Left lung (tissue), 10 donors: ENCODE data around the gene PCNA. TPM values are rescaled to one million over a fixed set of nuclear protein-coding genes. Genes with fewer than 3 reads are reported as not detected.

ENCODE experiments used
- ATAC-seq: fragments of 200-7000 bp; cut with Tn5 transposase; one replicate; pipeline ENCODE4 v1.9.1; 2020; ENCODE audit warnings: moderate library complexity
- DNase-seq, 4 donors: peaks; one replicate each; pipeline ENCODE4 v3.0.0-alpha.2; 2013 to 2020
- H3K27ac ChIP-seq, 2 donors: fragments of 200-600 bp; sonication (generic) in 1 of 2; one replicate each; pipeline versions ENCODE4 v1.5.0 to v1.8.0; 2020 to 2021
- H3K27me3 ChIP-seq, 2 donors: fragments of 200-600 bp; sonication (generic) in 1 of 2; one replicate each; pipeline versions ENCODE4 v1.5.0 to v1.8.0; 2020 to 2021
- H3K36me3 ChIP-seq, 2 donors: fragments of 200-600 bp; sonication (generic) in 1 of 2; one replicate each; pipeline versions ENCODE4 v1.5.0 to v1.8.0; 2020 to 2021
- H3K4me1 ChIP-seq, 2 donors: fragments of 200-600 bp; one replicate each; pipeline ENCODE4 v1.8.0; 2021
- H3K4me3 ChIP-seq, 2 donors: fragments of 200-600 bp; sonication (generic) in 1 of 2; one replicate each; pipeline versions ENCODE4 v1.5.0 to v1.8.0; 2020 to 2021; ENCODE audit warnings: mild to moderate bottlenecking in 1 of 2
- H3K9me3 ChIP-seq, 2 donors: fragments of 200-600 bp; sonication (generic) in 1 of 2; one replicate each; pipeline versions ENCODE4 v1.5.0 to v1.8.0; 2020 to 2021
- intact Hi-C, 2 donors: fragments of 100-400 bp; cut with DNase I; formaldehyde crosslinking; loops; one replicate each; pipeline versions ENCODE4 v1.11.2 to v1.14.2; 2022
- polyA plus RNA-seq, 6 donors: library from polyadenylated mRNA; unstranded; fragments of 120-200 nt; gene quantifications; one replicate each; pipeline ENCODE4 v1.2.1, GENCODE V29; 2013; ENCODE audit not compliant: insufficient read length in 6 of 6
- total RNA-seq, 2 donors: library from RNA; stranded (reverse); fragmentation: NEBNext Ultra II Directional; extraction: Animal tissue kit (Norgen Biotek cat#: 25700); gene quantifications; one replicate each; pipeline ENCODE4 v1.2.1, GENCODE V29; 2021
- TF ChIP-seq, protein P1 (sequence below), 2 donors: fragments of 200-600 bp; sonication (generic) in 1 of 2; IDR thresholded peaks; one replicate each; pipeline versions ENCODE4 v1.5.0 to v1.8.0; 2021; ENCODE audit warnings: antibody characterized with exemption in 2 of 2
- donor health status: DM: no; HTN: yes; CAD: no.
- donor health status: DM: no; HTN: no; CAD: no.

The PCNA gene
- total and polyA plus RNA-seq, 8 donors, result 80.4 to 171 (median 130) TPM

DNA sequence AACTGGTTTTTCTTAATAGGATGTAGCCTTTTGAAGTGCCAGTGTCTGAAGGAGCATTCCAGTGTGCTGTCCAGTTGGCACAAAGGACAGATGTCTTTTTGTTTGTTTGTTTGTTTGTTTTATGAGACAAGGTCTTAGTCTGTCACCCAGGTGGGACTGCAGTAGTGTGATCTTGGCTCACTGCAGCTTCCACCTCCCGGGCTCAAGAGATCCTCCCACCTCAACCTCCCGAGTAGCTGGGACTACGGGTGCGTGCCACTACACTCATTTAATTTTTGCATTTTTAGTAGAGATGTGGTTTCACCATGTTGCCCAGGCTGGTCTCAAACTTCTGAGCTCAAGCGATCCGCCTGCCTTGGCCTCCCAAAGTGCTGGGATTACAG, 34.8 kb upstream of the PCNA start:
- no peak overlapping the region for H3K27ac ChIP-seq
- TF ChIP-seq, protein P1, sequence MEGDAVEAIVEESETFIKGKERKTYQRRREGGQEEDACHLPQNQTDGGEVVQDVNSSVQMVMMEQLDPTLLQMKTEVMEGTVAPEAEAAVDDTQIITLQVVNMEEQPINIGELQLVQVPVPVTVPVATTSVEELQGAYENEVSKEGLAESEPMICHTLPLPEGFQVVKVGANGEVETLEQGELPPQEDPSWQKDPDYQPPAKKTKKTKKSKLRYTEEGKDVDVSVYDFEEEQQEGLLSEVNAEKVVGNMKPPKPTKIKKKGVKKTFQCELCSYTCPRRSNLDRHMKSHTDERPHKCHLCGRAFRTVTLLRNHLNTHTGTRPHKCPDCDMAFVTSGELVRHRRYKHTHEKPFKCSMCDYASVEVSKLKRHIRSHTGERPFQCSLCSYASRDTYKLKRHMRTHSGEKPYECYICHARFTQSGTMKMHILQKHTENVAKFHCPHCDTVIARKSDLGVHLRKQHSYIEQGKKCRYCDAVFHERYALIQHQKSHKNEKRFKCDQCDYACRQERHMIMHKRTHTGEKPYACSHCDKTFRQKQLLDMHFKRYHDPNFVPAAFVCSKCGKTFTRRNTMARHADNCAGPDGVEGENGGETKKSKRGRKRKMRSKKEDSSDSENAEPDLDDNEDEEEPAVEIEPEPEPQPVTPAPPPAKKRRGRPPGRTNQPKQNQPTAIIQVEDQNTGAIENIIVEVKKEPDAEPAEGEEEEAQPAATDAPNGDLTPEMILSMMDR (IDR thresholded peaks at IDR 0.05), result no peak
- ATAC-seq (no peak), DNase-seq (no peak)
- no peaks in the 10 kb centered on the region for H3K9me3 ChIP-seq
- no peaks in the 10 kb centered on the region for H3K27me3 ChIP-seq
- H3K36me3 ChIP-seq, result no peaks in the 10 kb centered on the region
- intact Hi-C loops, result no loop called here
- H3K4me1 ChIP-seq, result peaks cover 0 to 54% of the 10 kb centered on the region in 2 donors
- no peak overlapping the region for H3K4me3 ChIP-seq

- H3K27ac ChIP-seq, result no peak overlapping the region
- no peaks in the 10 kb centered on the region for H3K9me3 ChIP-seq
- no peak for ATAC-seq
- H3K4me3 ChIP-seq, result no peak overlapping the region
- H3K27me3 ChIP-seq, result no peaks in the 10 kb centered on the region
- no peak for DNase-seq
- TF ChIP-seq, protein P1 (IDR thresholded peaks at IDR 0.05), result no peak
- intact Hi-C loops, result no loop called here
- no peaks in the 10 kb centered on the region for H3K36me3 ChIP-seq
- H3K4me1 ChIP-seq, result peaks cover 0 to 57% of the 10 kb centered on the region in 2 donors
Observed at GRCh38 chr20:5153612-5154542, 34.1 kb upstream of the PCNA start.

DNA sequence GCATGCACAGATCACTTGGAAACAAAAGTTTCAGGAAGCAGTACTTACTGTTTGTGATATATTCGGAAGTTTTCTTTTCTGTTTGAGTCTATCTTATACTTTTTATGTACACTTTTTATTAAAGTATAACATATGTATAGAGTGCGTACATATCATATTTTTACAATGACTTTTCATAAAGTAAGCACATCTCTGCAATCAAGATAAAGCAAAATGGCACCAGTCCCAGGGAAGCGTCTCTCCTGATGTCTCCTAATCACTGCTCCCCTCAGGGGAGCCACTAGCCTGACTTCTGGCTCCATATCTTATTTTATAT, 33.4 kb upstream of the PCNA start:
- no peak overlapping the region for H3K4me3 ChIP-seq
- DNase-seq (no peak), ATAC-seq (no peak)
- no peak overlapping the region for H3K27ac ChIP-seq
- H3K36me3 ChIP-seq, result no peaks in the 10 kb centered on the region
- intact Hi-C loops, result no loop called here
- H3K4me1 ChIP-seq, result peaks cover 0 to 64% of the 10 kb centered on the region in 2 donors
- TF ChIP-seq, protein P1 (IDR thresholded peaks at IDR 0.05), result no peak
- H3K9me3 ChIP-seq, result no peaks in the 10 kb centered on the region
- H3K27me3 ChIP-seq, result no peaks in the 10 kb centered on the region

DNA sequence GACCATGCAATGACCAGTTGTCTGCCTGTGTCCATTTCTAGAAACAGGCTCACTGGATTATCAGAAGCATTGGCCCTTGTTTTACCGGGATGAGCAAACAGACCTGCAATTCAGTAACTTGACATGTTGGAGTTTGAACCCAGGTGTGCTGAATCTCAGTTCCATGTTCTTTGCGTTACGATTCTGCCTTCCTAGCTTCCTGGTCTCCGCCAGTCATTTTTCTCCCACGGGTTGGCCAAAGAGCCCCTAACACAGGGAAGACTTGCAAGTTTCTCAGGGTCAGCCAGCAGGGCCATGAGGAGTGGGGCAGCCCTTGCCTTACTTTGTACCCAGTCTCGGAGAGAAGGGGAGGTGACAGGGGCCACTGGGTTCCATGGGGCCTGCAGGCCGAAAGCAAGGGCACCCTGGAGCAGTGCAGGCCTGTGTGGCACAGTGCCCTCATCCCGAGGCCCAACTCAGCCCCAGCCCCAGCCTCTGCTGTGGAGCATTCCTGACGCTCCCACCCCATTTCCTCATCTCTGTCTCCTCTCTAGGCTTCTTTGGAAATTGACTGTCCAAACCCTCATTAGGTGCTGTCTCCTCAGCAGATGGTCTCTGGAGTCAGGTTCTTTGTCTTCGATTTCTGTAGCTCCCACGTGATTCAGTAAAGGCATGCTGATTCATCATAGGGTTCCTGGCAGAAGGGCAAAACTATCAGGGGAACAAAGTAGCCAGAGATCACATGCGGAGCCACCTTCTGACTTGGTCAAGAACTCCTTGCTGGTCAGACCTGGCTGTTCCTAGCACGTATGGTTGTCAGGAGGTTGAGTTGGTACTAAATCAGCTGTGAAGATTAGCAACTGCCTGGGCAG, 30.7 kb upstream of the PCNA start:
- no peaks in the 10 kb centered on the region for H3K27me3 ChIP-seq
- H3K4me1 ChIP-seq, result peaks cover 0 to 75% of the 10 kb centered on the region in 2 donors
- no peak overlapping the region for H3K27ac ChIP-seq
- intact Hi-C loops, result no loop called here
- H3K36me3 ChIP-seq, result no peaks in the 10 kb centered on the region
- ATAC-seq (no peak), DNase-seq (no peak)
- H3K9me3 ChIP-seq, result no peaks in the 10 kb centered on the region
- no peak overlapping the region for H3K4me3 ChIP-seq
- TF ChIP-seq, protein P1 (IDR thresholded peaks at IDR 0.05), result no peak

- intact Hi-C loops, result no loop called here
- H3K4me1 ChIP-seq, result peaks cover 0 to 81% of the 10 kb centered on the region in 2 donors
- H3K4me3 ChIP-seq, result no peak overlapping the region
- DNase-seq, result no peak
- H3K27me3 ChIP-seq, result no peaks in the 10 kb centered on the region
- TF ChIP-seq, protein P1 (IDR thresholded peaks at IDR 0.05), result no peak
- H3K9me3 ChIP-seq, result no peaks in the 10 kb centered on the region
- no peak for ATAC-seq
- no peak overlapping the region for H3K27ac ChIP-seq
- no peaks in the 10 kb centered on the region for H3K36me3 ChIP-seq
Observed at GRCh38 chr20:5149892-5150225, 30.1 kb upstream of the PCNA start.
